Rectal smooth muscle tissue (tissue), 1 donor: ENCODE data around the gene CNOT10.
"Not testable (repeated sequence)": the region's sequence is repeated elsewhere in the genome, so short reads cannot be mapped to it uniquely, and the experiment has no call there.

Source experiments
- H3K27ac ChIP-seq: one replicate; pipeline ENCODE4 v1.7.0; 2013; ENCODE audit warnings: low read depth, low read length, inconsistent platforms
- H3K27me3 ChIP-seq: one replicate; pipeline ENCODE4 v1.7.0; 2013; ENCODE audit warnings: low read length; ENCODE audit not compliant: control insufficient read depth, insufficient read depth
- H3K36me3 ChIP-seq: one replicate; pipeline ENCODE4 v1.7.0; 2013; ENCODE audit warnings: low read length; ENCODE audit not compliant: control insufficient read depth, insufficient read depth
- H3K4me1 ChIP-seq: one replicate; pipeline ENCODE4 v1.7.0; 2013; ENCODE audit warnings: low read length; ENCODE audit not compliant: control insufficient read depth, insufficient read depth
- H3K4me3 ChIP-seq: one replicate; pipeline ENCODE4 v1.7.0; 2013; ENCODE audit warnings: low read length
- H3K9ac ChIP-seq: one replicate; pipeline ENCODE4 v1.7.0; 2013; ENCODE audit warnings: low read length

Gene CNOT10

DNA sequence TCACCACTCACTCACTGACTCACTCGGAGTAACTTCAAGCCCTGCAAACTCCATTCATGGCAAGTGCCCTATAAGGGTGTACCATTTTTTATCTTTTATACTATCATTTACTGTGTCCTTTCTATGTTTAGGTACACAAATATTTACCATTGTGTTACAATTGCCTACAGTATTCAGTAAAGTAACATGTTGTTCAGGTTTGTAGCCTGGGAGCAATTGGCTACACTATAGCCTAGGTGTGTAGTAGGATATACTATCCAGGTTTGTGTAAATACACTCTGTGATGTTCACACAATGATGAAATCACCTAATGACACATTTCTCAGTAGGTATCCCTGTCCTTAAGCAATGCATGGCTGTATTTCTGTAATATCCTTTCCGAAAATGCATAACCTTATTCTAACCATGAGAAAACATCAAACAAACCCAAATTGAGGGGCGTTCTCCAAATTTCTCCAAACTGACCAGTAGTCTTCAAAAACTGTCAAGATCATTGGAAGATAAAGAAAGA lies 17.9 kb upstream of the CNOT10 start:
- no peaks in the 10 kb centered on the region for H3K36me3 ChIP-seq

DNA sequence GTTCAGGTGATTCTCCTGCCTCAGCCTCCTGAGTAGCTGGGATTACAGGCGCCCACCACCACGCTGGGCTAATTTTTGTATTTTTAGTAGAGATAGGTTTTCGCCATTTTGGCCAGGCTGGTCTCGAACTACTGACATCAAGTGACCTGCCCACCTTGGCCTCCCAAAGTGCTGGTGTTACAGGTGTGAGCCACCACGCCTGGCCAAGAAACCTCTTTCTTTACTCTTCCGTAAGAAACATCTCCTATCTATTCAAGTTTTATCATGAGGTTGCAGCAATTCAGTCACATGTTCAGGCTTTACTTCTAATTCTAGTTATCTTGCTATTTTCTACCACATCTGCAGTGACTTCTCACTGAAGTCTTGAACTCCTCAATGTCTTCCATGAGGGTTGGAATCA lies 15.8 kb upstream of the CNOT10 start:
- not testable (repeated sequence) for H3K36me3 ChIP-seq, H3K4me3 ChIP-seq, H3K4me1 ChIP-seq, H3K27ac ChIP-seq, H3K27me3 ChIP-seq, H3K9ac ChIP-seq

More for the DNA sequence above, 17.9 kb upstream of the CNOT10 start:
- Histone ChIP-seq H3K27ac (no peak overlapping the region), H3K4me1 (no peaks in the 10 kb centered on the region), H3K4me3 (no peak overlapping the region), H3K27me3 (no peaks in the 10 kb centered on the region), H3K9ac (no peak overlapping the region)

- not testable (repeated sequence) for H3K27ac ChIP-seq, H3K4me3 ChIP-seq, H3K36me3 ChIP-seq, H3K4me1 ChIP-seq, H3K27me3 ChIP-seq, H3K9ac ChIP-seq
These were observed 11.3 kb upstream of the CNOT10 start for GRCh38 chr3:32673730-32674129.

GRCh38 chr3:32675164-32675563 lies 9.8 kb upstream of the CNOT10 start:
- Histone ChIP-seq H3K4me3 (no peak overlapping the region), H3K36me3 (no peaks in the 10 kb centered on the region), H3K4me1 (no peaks in the 10 kb centered on the region), H3K9ac (no peak overlapping the region), H3K27me3 (no peaks in the 10 kb centered on the region), H3K27ac (no peak overlapping the region)

GRCh38 chr3:32675650-32676049 lies 9.3 kb upstream of the CNOT10 start:
- Histone ChIP-seq H3K36me3 (no peaks in the 10 kb centered on the region), H3K9ac (no peak overlapping the region), H3K27ac (no peak overlapping the region), H3K4me3 (no peak overlapping the region), H3K27me3 (no peaks in the 10 kb centered on the region), H3K4me1 (no peaks in the 10 kb centered on the region)

DNA sequence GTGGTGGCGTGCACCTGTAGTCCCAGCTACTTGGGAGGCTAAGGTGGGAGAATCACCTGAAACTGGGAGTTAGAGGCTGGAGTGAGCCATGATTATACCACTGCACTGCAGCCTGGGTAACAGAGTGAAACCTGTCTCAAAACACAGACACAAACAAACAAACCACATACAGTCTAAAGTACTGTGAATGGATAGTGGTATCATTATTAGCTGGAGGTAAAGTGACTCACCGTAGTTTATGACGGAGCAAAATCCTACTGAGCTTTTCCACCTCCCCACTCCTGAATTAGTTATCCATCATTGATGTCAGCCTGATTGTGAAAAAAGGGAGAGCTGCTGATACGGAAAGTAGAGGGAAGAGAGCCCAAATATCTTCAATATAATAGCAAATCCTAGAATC lies 3.2 kb upstream of the CNOT10 start:
- Histone ChIP-seq H3K27me3 (no peaks in the 10 kb centered on the region), H3K4me3 (no peak overlapping the region), H3K9ac (no peak overlapping the region), H3K27ac (no peak overlapping the region), H3K4me1 (no peaks in the 10 kb centered on the region), H3K36me3 (no peaks in the 10 kb centered on the region)

DNA sequence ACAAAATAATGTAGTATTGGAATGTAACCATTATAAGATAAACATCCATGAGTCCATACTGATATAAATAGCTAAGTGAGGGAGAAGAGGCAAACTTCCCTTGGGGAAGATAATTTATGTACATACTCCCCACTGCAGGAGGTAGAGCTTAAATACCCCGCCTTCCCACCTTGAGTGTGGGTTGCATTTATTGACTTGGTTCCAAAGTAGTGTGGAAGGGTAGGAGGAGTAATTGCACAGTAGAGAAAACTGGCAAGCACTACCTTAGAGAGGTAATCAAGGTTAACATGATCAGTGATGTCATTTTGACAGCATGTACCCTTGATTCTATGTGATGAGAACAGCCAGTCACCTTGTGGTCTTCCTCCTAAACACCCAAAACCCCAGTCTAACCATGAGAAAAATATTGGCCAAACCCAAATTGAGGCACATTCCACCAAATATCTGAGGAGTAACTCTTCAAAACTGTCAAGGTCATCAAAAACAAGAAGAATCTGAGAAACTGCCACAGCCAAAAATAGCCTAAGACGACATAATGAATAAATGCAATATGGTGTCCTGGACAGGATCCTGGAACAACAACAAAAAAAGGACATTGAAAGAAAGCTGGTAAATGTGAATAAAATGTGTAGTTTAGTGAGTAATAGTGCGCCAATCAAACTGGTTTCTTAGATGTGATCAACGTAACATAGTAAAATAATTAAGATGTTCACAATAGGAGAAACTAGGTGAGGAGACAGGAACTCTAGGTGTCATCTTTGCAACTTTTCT lies 774 bp upstream of the CNOT10 start:
- H3K9ac ChIP-seq: peak overlapping the region; percentile 29
- H3K27me3 ChIP-seq: no peaks in the 10 kb centered on the region
- H3K4me1 ChIP-seq: no peaks in the 10 kb centered on the region
- H3K4me3 ChIP-seq: peak overlapping the region; percentile 87
- H3K27ac ChIP-seq: peak overlapping the region; percentile 70
- no peaks in the 10 kb centered on the region for H3K36me3 ChIP-seq

DNA sequence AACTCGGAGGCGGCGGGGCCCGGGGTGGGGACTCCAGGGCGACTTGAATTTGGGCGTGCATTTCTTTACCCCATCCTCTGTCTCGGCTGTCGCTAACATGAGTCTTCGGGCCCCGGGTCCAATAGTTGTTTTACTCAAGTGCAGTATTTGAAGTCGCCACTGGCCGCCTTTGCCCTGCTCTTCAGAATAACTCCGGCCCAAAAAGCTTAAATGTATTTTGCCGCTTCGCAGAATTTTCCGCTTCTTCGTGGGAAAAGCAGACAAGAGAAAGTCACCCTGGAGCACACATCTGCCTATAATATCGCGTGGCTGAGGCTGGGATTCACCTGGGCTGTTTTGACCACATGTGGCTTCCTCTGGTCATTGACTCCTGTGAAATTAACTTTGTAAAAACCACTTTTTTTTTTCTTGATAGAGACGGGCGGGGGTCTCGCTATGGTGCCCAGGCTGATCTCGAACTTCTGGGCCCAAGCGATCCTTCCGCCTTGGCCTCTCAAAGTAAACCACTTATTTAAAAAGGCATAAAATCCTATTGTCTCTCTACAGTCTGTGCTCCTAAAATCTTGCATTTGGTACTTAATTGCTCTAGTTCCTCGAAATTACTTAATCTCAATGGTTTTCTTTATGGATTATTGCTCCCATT lies 676 bp downstream of the CNOT10 start:
- Histone ChIP-seq H3K27ac (peak overlapping the region; percentile 76), H3K36me3 (no peaks in the 10 kb centered on the region), H3K4me1 (no peaks in the 10 kb centered on the region), H3K9ac (peak overlapping the region; percentile 21), H3K4me3 (peak overlapping the region; percentile 87), H3K27me3 (no peaks in the 10 kb centered on the region)

DNA sequence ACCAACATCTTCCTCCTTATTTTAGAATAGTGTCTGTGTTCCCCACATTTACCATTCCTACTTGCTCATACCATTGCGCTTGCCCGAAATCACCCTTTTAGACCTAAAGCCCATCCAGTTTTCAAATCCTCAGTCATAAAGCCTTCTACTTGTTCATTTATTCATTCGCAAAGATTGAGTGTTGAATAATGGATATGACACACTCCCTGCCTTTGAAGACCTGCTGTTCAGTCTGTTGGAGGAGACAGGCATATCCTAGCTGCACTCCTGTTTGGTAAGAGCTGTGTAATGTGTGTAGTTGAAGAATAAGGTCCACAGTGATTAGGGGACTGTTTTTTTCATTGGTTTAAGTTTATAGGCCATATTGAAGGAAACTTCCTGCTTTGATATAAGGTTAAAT lies 1.7 kb downstream of the CNOT10 start:
- no peak overlapping the region for H3K27ac ChIP-seq
- no peaks in the 10 kb centered on the region for H3K4me1 ChIP-seq
- no peaks in the 10 kb centered on the region for H3K36me3 ChIP-seq
- H3K27me3 ChIP-seq: no peaks in the 10 kb centered on the region
- no peak overlapping the region for H3K4me3 ChIP-seq
- H3K9ac ChIP-seq: no peak overlapping the region

- Histone ChIP-seq H3K27ac (no peak overlapping the region), H3K9ac (no peak overlapping the region), H3K36me3 (peaks cover 2% of the 10 kb centered on the region), H3K27me3 (no peaks in the 10 kb centered on the region), H3K4me3 (no peak overlapping the region), H3K4me1 (no peaks in the 10 kb centered on the region)
These were observed 6.9 kb downstream of the CNOT10 start for GRCh38 chr3:32691847-32692246.

DNA sequence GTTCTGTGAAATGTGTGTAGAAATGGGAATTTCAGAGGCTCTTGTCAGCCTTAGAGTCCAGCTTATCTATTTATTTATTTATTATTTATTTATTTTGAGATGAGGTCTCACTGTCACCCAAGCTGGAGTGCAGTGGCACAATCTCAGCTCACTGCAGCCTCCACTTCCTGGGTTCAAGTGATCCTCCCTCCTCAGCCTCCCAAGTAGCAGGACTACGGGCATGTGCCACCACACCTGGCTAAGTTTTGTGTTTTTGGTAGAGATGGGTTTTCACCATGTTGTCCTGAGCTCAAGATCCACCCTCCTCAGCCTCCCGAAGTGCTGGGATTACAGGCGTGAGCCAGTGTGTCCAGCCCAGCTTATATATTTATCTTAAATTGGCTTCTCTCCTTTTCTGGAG lies 11.5 kb downstream of the CNOT10 start:
- H3K9ac ChIP-seq: no peak overlapping the region
- no peaks in the 10 kb centered on the region for H3K27me3 ChIP-seq
- H3K4me3 ChIP-seq: no peak overlapping the region
- H3K36me3 ChIP-seq: peaks cover 2% of the 10 kb centered on the region
- H3K4me1 ChIP-seq: no peaks in the 10 kb centered on the region
- H3K27ac ChIP-seq: no peak overlapping the region

- no peaks in the 10 kb centered on the region for H3K27me3 ChIP-seq
- no peak overlapping the region for H3K4me3 ChIP-seq
- no peaks in the 10 kb centered on the region for H3K36me3 ChIP-seq
- H3K27ac ChIP-seq: no peak overlapping the region
- no peak overlapping the region for H3K9ac ChIP-seq
- H3K4me1 ChIP-seq: no peaks in the 10 kb centered on the region
These were observed 13.5 kb downstream of the CNOT10 start for GRCh38 chr3:32698506-32698905.

GRCh38 chr3:32699429-32699828 lies 14.4 kb downstream of the CNOT10 start:
- no peaks in the 10 kb centered on the region for H3K27me3 ChIP-seq
- H3K4me3 ChIP-seq: no peak overlapping the region
- no peak overlapping the region for H3K9ac ChIP-seq
- H3K36me3 ChIP-seq: no peaks in the 10 kb centered on the region
- no peak overlapping the region for H3K27ac ChIP-seq
- H3K4me1 ChIP-seq: peaks cover 3% of the 10 kb centered on the region
